Breast epithelium (tissue), 4 donors: ENCODE results near the gene CACNA1B. TPM values are rescaled to one million over a fixed set of nuclear protein-coding genes. Genes with fewer than 3 reads are reported as not detected.

Experiments used
- DNase-seq, 2 donors: peaks; one replicate each; pipeline ENCODE4 v3.0.0-alpha.2; 2019; ENCODE audit warnings: low spot score in 2 of 2
- H3K27ac ChIP-seq, 2 donors: fragments of 200-600 bp; sonication (generic) in 1 of 2; one replicate each; pipeline ENCODE4 v1.5.1; 2016 to 2019; ENCODE audit warnings: mild to moderate bottlenecking in 1 of 2
- H3K27me3 ChIP-seq, 2 donors: fragments of 200-600 bp; sonication (generic) in 1 of 2; one replicate each; pipeline versions ENCODE4 v1.5.1 to v1.6.0; 2017 to 2019; ENCODE audit warnings: control low read depth in 1 of 2, mild to moderate bottlenecking in 1 of 2
- H3K36me3 ChIP-seq: fragments of 200-600 bp; one replicate; pipeline ENCODE4 v1.5.1; 2019
- H3K4me1 ChIP-seq, 2 donors: fragments of 200-600 bp; sonication (generic); one replicate each; pipeline ENCODE4 v1.5.1; 2016 to 2019; ENCODE audit warnings: control low read depth in 1 of 2
- H3K4me3 ChIP-seq, 3 donors: fragments of 200-600 bp; sonication (generic); 1 replicate in 2 of 3; 2 replicates in 1 of 3; pipeline ENCODE4 v1.5.1; 2016 to 2019; ENCODE audit warnings: mild to moderate bottlenecking in 3 of 3, moderate library complexity in 2 of 3
- H3K9me3 ChIP-seq, 2 donors: fragments of 200-600 bp; sonication (generic) in 1 of 2; one replicate each; pipeline ENCODE4 v1.5.1; 2016 to 2019; ENCODE audit warnings: control low read depth in 1 of 2
- CTCF ChIP-seq, 3 donors: fragments of 450-650 bp; IDR thresholded peaks; one replicate each; pipeline ENCODE4 v1.5.1; 2016 to 2017; ENCODE audit warnings: antibody characterized with exemption in 3 of 3, mild to moderate bottlenecking in 3 of 3, moderate library complexity in 3 of 3
- POLR2A ChIP-seq: fragments of 450-650 bp; IDR thresholded peaks from one replicate; pipeline ENCODE4 v1.6.1; 2016; ENCODE audit warnings: antibody characterized with exemption, mild to moderate bottlenecking, moderate library complexity
- POLR2AphosphoS5 ChIP-seq, 3 donors: sonication (generic); formaldehyde crosslinking; IDR thresholded peaks; one replicate each; pipeline ENCODE4 v1.6.1; 2017; ENCODE audit warnings: antibody characterized with exemption in 3 of 3
- intact Hi-C: fragments of 100-400 bp; cut with DNase I; formaldehyde crosslinking; loops from one replicate; pipeline ENCODE4 v1.15.1; 2023; ENCODE audit warnings: low total_unique reads
- total RNA-seq, 3 donors: library from RNA; depleted of rRNA; stranded (reverse); fragments of >200 nt; gene quantifications; one replicate each; pipeline ENCODE4 v1.1.0, GENCODE V29; 2016

The CACNA1B gene
- total RNA-seq, 3 donors from 2014 or later: under 0.01 TPM; not detected in 2

GRCh38 chr9:138024131-138024530 is 146.5 kb downstream of the CACNA1B start:
- intact Hi-C loops: no loop called here
- H3K27ac ChIP-seq: no peak overlapping the region
- no peak for TF ChIP-seq POLR2AphosphoS5 (IDR thresholded peaks at IDR 0.05)
- no peak for TF ChIP-seq POLR2A
- no peak for TF ChIP-seq CTCF (IDR thresholded peaks at IDR 0.05)
- peak; percentile 8 to 42 for DNase-seq
- H3K27me3 ChIP-seq: peaks cover 0 to 39% of the 10 kb centered on the region in 2 donors
- H3K4me1 ChIP-seq: peaks cover 0 to 4% of the 10 kb centered on the region in 2 donors
- H3K36me3 ChIP-seq: no peaks in the 10 kb centered on the region
- H3K4me3 ChIP-seq: no peak overlapping the region
- H3K9me3 ChIP-seq: no peaks in the 10 kb centered on the region

- H3K27ac ChIP-seq: no peak overlapping the region
- H3K27me3 ChIP-seq: peaks cover 0 to 39% of the 10 kb centered on the region in 2 donors
- H3K4me1 ChIP-seq: peaks cover 0 to 4% of the 10 kb centered on the region in 2 donors
- H3K36me3 ChIP-seq: no peaks in the 10 kb centered on the region
- no peaks in the 10 kb centered on the region for H3K9me3 ChIP-seq
- TF ChIP-seq CTCF (IDR thresholded peaks at IDR 0.05) (no peak), POLR2A (no peak), POLR2AphosphoS5 (IDR thresholded peaks at IDR 0.05) (no peak)
- intact Hi-C loops: no loop called here
- no peak overlapping the region for H3K4me3 ChIP-seq
- peak; percentile 7 to 40 for DNase-seq
Observed at GRCh38 chr9:138024831-138025291, 147.3 kb downstream of the CACNA1B start.

- DNase-seq: peak; percentile 6 to 24
- no peak for TF ChIP-seq POLR2A
- TF ChIP-seq POLR2AphosphoS5 (IDR thresholded peaks at IDR 0.05): no peak
- TF ChIP-seq CTCF (IDR thresholded peaks at IDR 0.05): no peak
- peaks cover 0 to 4% of the 10 kb centered on the region in 2 donors for H3K4me1 ChIP-seq
- H3K27me3 ChIP-seq: peaks cover 0 to 39% of the 10 kb centered on the region in 2 donors
- no peaks in the 10 kb centered on the region for H3K9me3 ChIP-seq
- intact Hi-C loops: no loop called here
- H3K4me3 ChIP-seq: no peak overlapping the region
- no peak overlapping the region for H3K27ac ChIP-seq
- no peaks in the 10 kb centered on the region for H3K36me3 ChIP-seq
Observed at GRCh38 chr9:138025417-138025816, 147.8 kb downstream of the CACNA1B start.

GRCh38 chr9:138025908-138026307 is 148.3 kb downstream of the CACNA1B start:
- Histone ChIP-seq H3K4me1 (peaks cover 0 to 4% of the 10 kb centered on the region in 2 donors), H3K27ac (no peak overlapping the region), H3K9me3 (no peaks in the 10 kb centered on the region), H3K4me3 (no peak overlapping the region), H3K36me3 (no peaks in the 10 kb centered on the region), H3K27me3 (peaks cover 0 to 39% of the 10 kb centered on the region in 2 donors)
- intact Hi-C loops: no loop called here
- no peak for TF ChIP-seq CTCF (IDR thresholded peaks at IDR 0.05)
- DNase-seq: no peak

GRCh38 chr9:138028596-138028995 is 151.0 kb downstream of the CACNA1B start:
- no peaks in the 10 kb centered on the region for H3K4me1 ChIP-seq
- H3K27ac ChIP-seq: no peak overlapping the region
- DNase-seq: no peak
- peaks cover 0 to 24% of the 10 kb centered on the region in 2 donors for H3K27me3 ChIP-seq
- H3K36me3 ChIP-seq: no peaks in the 10 kb centered on the region
- no peak overlapping the region for H3K4me3 ChIP-seq
- intact Hi-C loops: no loop called here
- TF ChIP-seq CTCF (IDR thresholded peaks at IDR 0.05) (no peak), POLR2AphosphoS5 (IDR thresholded peaks at IDR 0.05) (no peak), POLR2A (no peak)
- H3K9me3 ChIP-seq: peaks cover 0 to 10% of the 10 kb centered on the region in 2 donors
